UCSD-AML1 (cell line): Measurements from ENCODE around the gene TPM2.

ENCODE experiments used
- DNase-seq: peaks from one replicate; lab custom pipeline; 2025; ENCODE audit not compliant: unreplicated experiment; lab: John Stamatoyannopoulos, UW

TPM2 gene

DNA sequence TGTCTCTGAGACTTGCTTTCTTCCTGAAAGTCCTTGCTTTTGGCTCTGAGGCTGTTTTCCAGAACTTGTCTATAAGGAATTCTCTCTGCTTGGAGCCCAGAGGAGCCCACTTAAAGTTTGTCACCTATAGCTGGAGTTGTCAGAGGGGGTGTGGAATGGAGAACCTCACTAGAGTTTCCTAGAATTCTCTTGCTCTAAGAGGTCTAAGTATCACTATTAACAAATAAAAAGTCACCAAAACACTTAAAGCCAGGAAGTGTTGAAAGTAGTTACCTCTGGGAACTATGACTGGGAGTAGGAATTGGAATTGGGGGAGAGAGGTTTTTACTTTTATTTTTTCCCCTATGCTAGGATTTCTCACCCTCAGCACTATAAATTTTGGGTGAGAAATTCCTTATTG, 54.0 kb downstream of the TPM2 start:
- DNase-seq, result no peak
